HG03095 (cell line): ENCODE measurements around the gene TMEM236.

ENCODE experiments used
- ATAC-seq: cut with Tn5 transposase; IDR thresholded peaks from one replicate; pipeline ENCODE4 v1.9.1; 2021; ENCODE audit warnings: moderate library complexity; ENCODE audit not compliant: unreplicated experiment

The TMEM236 gene

DNA sequence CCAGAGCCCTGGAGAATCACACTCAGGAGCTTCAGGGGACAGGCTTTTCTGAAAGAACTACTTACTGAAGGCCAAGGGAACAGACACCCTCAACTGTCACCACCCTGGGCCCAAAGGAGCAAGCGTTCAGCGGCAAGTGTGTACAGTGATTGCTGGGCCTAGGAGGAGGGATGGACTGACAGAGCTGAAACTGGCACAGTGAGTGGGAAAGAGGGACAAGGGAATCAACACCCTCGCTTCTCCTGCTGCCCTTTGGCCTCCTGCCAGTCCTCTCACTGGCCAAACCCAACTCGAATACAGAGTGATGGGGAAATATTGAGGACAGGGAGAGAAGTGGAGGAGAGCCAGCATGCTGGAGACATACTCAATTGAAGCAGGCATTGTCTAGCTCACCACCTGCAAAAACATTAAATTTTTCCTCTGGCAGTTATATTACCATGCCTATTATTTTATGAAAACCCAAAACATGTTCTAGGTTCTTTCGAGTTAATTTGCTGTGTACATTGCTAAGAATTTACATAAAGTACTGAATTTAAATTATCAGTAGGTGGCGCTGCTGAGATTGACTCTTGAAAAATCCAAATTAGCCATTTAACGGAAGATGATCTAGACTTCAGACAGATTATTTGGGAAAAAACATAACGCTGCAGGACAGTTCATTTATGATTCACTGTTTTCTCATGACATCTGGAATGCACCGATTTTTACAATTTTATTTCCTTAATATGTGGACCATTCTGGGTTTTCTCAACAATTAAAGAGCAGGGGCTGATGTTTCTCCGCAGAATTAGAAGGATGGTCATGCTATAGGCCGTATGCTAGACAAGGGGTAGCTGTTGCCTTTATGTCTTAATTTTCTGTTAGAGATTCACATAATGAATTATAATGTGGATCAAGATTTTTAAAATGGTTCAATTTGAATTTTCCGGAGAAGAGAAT, 14.7 kb upstream of the TMEM236 start:
- ATAC-seq: no peak

- no peak for ATAC-seq
Measured at GRCh38 chr10:17740668-17741067, 11.3 kb upstream of the TMEM236 start.

GRCh38 chr10:17742918-17743317, 9.1 kb upstream of the TMEM236 start:
- no peak for ATAC-seq

- ATAC-seq: no peak
Measured at GRCh38 chr10:17743437-17743836, 8.6 kb upstream of the TMEM236 start.

GRCh38 chr10:17744341-17744861, 7.6 kb upstream of the TMEM236 start:
- no peak for ATAC-seq

DNA sequence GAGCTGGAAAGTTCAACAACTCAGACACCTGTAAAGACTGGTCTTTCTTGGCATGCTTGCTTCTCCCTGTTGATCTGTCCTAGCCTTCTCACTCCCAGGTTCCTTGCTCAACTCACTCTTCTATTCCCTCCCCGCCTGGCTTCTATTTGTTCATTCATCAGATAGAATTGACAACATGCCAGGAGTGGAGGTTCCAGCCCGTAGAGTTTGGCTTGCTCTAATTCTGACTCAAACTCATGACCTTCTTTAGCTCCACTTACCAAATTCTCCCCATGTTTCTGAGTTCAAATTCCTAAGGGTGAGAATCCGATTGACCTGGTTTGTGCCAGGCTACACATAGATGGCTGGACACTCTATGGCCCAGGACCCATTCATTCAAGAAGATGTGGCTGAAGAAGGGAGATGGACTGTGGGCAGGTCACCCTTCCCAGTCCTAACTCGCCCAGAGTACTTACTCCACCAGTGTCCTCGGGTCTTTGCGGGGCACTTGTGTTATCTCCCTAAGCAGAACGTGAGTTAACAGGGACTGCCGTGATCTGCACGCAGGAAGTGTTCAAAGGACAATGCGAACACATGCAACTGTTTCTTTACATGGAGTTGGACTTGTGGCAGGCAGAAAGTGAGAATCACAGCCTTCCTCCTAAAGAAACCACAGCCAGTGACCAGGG, 4.0 kb upstream of the TMEM236 start:
- no peak for ATAC-seq

DNA sequence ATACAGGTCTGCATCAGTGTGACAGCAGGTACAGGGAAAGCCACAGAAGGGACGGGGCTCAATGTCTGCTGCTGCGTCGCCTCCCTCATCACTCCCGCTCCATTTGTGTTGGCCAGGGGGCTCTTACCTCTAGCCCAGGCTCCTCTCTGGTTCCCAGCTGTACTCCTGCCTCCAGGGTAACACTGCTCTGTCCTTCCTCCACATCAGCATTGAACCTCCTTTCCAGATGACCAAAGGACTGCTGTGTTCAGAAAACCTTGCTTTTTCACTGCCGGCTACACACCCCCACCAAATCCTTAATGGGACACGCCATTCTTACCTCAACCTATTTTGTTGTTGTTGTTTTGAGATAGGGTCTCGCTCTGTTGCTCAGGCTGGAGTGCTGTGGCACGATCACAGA, 2.1 kb upstream of the TMEM236 start:
- no peak for ATAC-seq

DNA sequence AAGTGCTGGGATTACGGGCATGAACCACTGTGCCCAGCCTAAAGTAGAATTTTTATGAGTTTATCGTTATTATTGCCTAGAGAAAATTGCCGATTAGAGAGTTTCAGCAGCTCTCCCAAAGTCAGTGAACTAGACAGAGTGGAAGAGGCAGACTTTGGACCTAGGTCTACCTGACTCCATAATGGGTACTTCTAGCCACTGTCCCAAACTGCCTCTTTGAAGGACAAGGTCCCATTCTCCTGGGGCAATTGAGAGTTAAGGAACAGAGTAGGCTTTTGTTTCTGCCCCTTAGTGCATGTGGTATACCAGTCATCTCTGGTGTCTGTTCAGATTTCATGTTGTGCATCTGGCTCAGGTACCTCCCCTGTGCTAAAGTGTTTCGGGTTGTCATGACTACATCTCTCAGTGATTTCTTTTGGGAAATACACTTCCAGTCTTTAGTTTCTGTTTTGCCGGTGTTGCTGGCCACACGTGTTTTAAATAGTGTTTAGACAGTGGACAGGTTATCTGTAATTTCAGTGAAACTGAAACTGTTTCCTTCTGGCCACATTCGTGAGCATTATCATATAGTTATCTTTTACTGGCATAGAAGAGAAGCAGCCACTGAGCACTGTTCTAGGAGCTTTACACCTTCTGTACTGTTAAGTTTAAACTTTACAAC, 4.7 kb downstream of the TMEM236 start:
- peak; percentile 97 for ATAC-seq

GRCh38 chr10:17758200-17758599, 6.2 kb downstream of the TMEM236 start:
- ATAC-seq: no peak

- ATAC-seq: no peak
Measured at GRCh38 chr10:17758896-17759295, 6.9 kb downstream of the TMEM236 start.

DNA sequence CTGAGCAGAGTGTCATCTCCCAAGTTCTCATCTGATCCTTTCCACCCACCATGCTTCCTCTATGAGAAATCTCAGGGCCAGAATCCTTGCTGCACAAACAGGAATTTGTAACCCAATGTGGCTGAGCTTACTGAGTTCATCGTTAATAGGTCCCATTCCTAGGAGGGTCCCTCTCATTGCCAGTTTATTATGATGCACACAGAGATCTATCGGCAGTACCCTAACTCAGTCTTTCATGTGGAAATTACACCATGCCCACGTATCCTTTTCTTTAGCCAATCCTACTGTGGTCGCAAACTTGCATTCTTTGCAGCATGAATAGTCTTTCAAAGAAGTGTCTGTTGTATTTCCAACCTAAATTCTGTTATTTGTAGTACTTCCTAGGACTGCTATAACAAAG, 12.1 kb downstream of the TMEM236 start:
- no peak for ATAC-seq

DNA sequence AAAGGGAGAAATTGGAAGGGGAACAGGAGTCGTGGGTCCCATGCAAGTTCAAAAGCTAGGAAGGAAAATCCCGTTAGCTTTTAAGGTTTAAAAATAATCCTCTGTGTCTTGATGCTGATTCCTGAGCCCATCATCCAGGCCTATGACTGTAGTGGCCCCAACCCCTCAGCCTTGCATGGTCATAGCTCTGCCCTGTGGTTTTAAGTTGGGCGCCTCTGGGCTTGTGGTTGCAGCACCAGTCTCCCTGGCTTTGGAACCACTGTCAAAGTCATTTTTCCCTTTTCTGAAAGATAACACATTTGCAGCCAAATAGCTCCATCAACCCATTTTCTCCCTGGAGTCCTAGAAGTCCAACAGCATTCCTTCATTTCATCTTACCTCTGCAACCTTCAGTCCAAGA, 13.6 kb downstream of the TMEM236 start:
- no peak for ATAC-seq

DNA sequence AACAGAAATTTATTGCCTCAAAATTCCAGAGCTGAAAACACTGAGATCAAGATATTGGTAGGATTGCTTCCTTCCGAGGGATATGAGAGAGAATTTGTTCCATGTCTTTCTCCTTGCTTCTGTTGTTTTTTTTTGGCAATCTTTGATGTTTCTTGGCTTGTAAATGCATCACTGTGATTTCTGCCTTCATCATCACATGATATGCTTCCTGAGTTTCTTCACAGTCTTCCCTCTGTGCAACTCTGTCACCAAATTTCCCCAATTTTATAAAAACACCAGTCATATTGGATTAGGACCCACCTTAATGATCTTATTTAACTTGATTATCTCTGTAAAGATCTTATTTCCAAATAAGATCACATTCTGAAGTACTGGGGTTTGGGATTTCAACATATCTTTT, 14.7 kb downstream of the TMEM236 start:
- ATAC-seq: no peak

DNA sequence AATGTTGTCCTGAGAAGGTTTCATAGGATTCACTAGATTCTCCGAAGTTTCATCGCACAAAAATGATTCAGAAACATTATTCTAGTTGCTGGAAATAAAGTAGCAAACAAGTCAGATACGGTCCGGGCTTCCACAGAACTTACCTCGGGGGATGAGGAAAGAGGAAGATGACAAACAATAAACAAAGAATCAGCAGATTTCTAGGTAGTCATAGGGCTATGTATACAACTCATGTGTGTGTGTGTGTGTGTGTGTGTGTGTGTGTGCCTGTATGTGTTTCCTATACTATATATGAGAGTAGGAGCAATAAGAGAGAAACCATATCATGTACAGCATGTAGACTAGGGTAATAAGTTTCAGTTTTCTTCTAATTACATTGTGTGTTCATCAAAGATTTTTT, 16.5 kb downstream of the TMEM236 start:
- no peak for ATAC-seq

GRCh38 chr10:17768957-17769356, 17.0 kb downstream of the TMEM236 start:
- ATAC-seq: no peak

- ATAC-seq: no peak
Measured at GRCh38 chr10:17771017-17771416, 19.0 kb downstream of the TMEM236 start.

DNA sequence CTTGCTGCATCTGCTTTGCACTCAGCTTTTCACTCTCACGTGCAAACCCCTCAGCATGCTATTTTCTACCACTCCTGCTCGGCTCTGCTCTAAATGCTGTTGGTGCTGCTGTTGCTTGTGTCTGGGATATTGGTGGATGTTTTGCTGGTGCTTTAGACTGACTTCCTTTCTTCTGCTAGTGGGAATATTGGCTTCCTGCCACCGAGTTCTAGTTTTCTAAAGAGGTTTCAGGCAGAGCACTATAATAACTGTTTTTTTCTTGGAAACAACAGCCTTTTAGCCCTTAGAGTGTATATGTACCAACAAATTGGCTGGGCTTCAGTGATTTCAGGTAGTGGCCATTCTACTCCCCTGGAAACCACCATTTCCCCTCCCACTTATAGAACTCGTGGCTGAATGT, 27.8 kb downstream of the TMEM236 start:
- no peak for ATAC-seq

DNA sequence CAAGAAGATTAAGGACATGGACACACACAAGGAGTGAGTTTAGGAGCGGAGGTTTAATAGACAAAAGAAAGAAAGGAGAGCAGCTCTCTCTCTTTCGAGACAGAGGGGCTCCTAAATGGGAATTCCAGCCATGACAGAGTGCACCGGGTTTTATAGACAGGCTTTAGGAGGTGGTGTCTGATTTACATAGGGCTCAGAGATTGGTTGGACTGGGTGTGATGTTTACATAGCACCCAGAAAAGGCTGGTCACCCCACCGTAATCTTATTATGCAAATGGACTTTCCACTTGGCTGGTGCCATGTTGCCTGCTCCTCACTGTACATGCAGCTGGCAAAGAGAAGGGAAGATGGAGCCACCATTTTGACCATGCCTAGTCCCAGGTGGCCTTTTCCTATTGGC, 28.7 kb downstream of the TMEM236 start:
- ATAC-seq: no peak

- ATAC-seq: no peak
Measured at GRCh38 chr10:17781856-17782255, 29.9 kb downstream of the TMEM236 start.

GRCh38 chr10:17782921-17783665, 31.1 kb downstream of the TMEM236 start:
- ATAC-seq: no peak

DNA sequence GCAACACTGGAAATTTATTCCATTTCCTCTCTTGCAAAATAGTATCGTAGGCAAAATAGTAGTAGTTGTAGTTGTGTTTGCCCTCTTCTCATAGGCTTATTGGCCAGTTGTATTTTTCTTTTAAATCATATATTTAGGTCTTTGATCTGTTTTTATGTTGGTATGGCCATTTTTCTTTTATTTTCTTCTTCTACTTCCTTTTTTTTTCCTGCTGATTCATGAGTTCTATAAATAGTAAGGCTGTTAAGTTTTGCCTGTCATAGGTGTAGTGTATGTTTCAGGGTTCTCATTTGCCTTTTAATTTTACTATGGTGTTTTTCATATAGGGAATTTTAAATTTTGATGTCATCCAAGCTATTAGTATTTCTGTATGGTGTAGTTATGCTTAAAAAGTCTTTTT, 31.8 kb downstream of the TMEM236 start:
- no peak for ATAC-seq
